B cell (primary cell): Measurements from ENCODE around the gene AUNIP. TPM values are rescaled to one million over a fixed set of nuclear protein-coding genes. Genes with fewer than 3 reads are reported as not detected.

ENCODE experiments used
- ATAC-seq: fragments of 200-7000 bp; cut with Tn5 transposase; one replicate; pipeline ENCODE4 v1.10.0; 2021; ENCODE audit warnings: low read depth, mild to moderate bottlenecking, moderate number of reproducible peaks, moderate library complexity
- CTCF ChIA-PET: fragments of 350-600 bp; sonication (Branson Sonifier 250); formaldehyde crosslinking; loops from one replicate; lab custom pipeline; 2021; ENCODE audit warnings: antibody characterized with exemption, inconsistent platforms; lab: Charles Lee
- POLR2A ChIA-PET: fragments of 350-600 bp; sonication (Branson Sonifier 250); formaldehyde crosslinking; loops from one replicate; lab custom pipeline; 2021; ENCODE audit warnings: antibody characterized with exemption; lab: Charles Lee
- DNase-seq: peaks from one replicate; pipeline ENCODE4 v3.0.0; 2013
- H2AFZ ChIP-seq: 2 replicates; pipeline ENCODE4 v1.6.1; 2012; ENCODE audit warnings: mild to moderate bottlenecking, low read depth, low read length; ENCODE audit not compliant: insufficient read depth, poor library complexity, severe bottlenecking
- H3K27ac ChIP-seq, 2 donors: 1 replicate in 1 of 2; 2 replicates in 1 of 2; pipeline ENCODE4 v1.5.1; 2012 to 2013; ENCODE audit warnings: low read length in 2 of 2, mild to moderate bottlenecking in 2 of 2, moderate library complexity in 1 of 2
- H3K27me3 ChIP-seq, 4 experiments: fragments of 200-600 bp in 1 of 4; sonication (generic) in 1 of 4; replicated peaks in 1 of 4; 1 replicate in 2 of 4; 2 replicates in 2 of 4; pipeline versions ENCODE4 v1.6.1 to v1.7.0; 2013 to 2016; ENCODE audit warnings: low read length in 3 of 4, mild to moderate bottlenecking in 2 of 4, mixed read lengths in 1 of 4, moderate library complexity in 1 of 4; ENCODE audit not compliant: insufficient read depth in 4 of 4, control insufficient read depth in 3 of 4; ENCODE audit errors: control extremely low read depth in 1 of 4
- H3K36me3 ChIP-seq, 2 experiments: replicated peaks in 1 of 2; 1 replicate in 1 of 2; 2 replicates in 1 of 2; pipeline versions ENCODE4 v1.6.1 to v1.7.1; 2013; ENCODE audit warnings: low read length in 1 of 2; ENCODE audit not compliant: insufficient read depth in 2 of 2, control insufficient read depth in 1 of 2; ENCODE audit errors: control extremely low read depth in 1 of 2, extremely low read depth in 1 of 2
- H3K4me1 ChIP-seq, 2 donors: fragments of 200-600 bp in 1 of 2; sonication (generic) in 1 of 2; 1 replicate in 1 of 2; 2 replicates in 1 of 2; pipeline versions ENCODE4 v1.5.1 to v1.6.1; 2013 to 2017; ENCODE audit warnings: low read length in 2 of 2; ENCODE audit not compliant: control insufficient read depth in 2 of 2, insufficient read depth in 2 of 2
- H3K4me2 ChIP-seq: replicated peaks from 2 replicates; pipeline ENCODE3; 2012; ENCODE audit warnings: mild to moderate bottlenecking, low read depth, low read length; ENCODE audit not compliant: poor library complexity, severe bottlenecking
- H3K4me3 ChIP-seq, 5 experiments: fragments of 200-600 bp in 1 of 5; sonication (generic) in 1 of 5; 1 replicate in 3 of 5; 2 replicates in 2 of 5; pipeline versions ENCODE4 v1.5.1 to v1.7.0; 2011 to 2016; ENCODE audit warnings: low read length in 4 of 5, mild to moderate bottlenecking in 4 of 5, low read depth in 2 of 5, control low read depth in 1 of 5, moderate library complexity in 1 of 5; ENCODE audit not compliant: insufficient read depth in 1 of 5; ENCODE audit errors: control extremely low read depth in 1 of 5, extremely low read depth in 1 of 5
- H3K79me2 ChIP-seq: fragments of 200-600 bp; sonication (generic); one replicate; pipeline ENCODE4 v1.6.0; 2016; ENCODE audit warnings: low read length; ENCODE audit not compliant: control insufficient read depth, insufficient read depth
- H3K9ac ChIP-seq: fragments of 200-600 bp; sonication (generic); 2 replicates; pipeline ENCODE4 v1.6.1; 2017; ENCODE audit warnings: mild to moderate bottlenecking, low read length, moderate library complexity
- H3K9me3 ChIP-seq, 3 donors: one replicate each; pipeline versions ENCODE4 v1.6.1 to v1.7.1; 2013; ENCODE audit warnings: low read length in 2 of 3; ENCODE audit not compliant: control insufficient read depth in 2 of 3, insufficient read depth in 1 of 3; ENCODE audit errors: control extremely low read depth in 1 of 3
- H4K20me1 ChIP-seq: 2 replicates; pipeline ENCODE4 v1.6.0; 2012; ENCODE audit warnings: mild to moderate bottlenecking, low read length; ENCODE audit not compliant: insufficient read depth, control insufficient read depth, poor library complexity, severe bottlenecking
- H3K27ac Mint-ChIP-seq: one replicate; pipeline ENCODE4 v1.8.0; 2021; ENCODE audit warnings: mixed read lengths
- H3K27me3 Mint-ChIP-seq: one replicate; pipeline ENCODE4 v1.8.0; 2021; ENCODE audit warnings: mixed read lengths
- H3K4me1 Mint-ChIP-seq: one replicate; pipeline ENCODE4 v1.8.0; 2021; ENCODE audit warnings: mixed read lengths
- H3K4me3 Mint-ChIP-seq: one replicate; pipeline ENCODE4 v1.8.0; 2021; ENCODE audit warnings: mixed read lengths
- H3K9me3 Mint-ChIP-seq: one replicate; pipeline ENCODE4 v1.8.0; 2022; ENCODE audit warnings: mixed read lengths; ENCODE audit not compliant: insufficient read depth
- CTCF ChIP-seq: fragments of 200-600 bp; IDR thresholded peaks from one replicate; pipeline ENCODE4 v1.8.0; 2022; ENCODE audit warnings: antibody characterized with exemption, mild to moderate bottlenecking
- EZH2 ChIP-seq: IDR thresholded peaks from 2 replicates; pipeline ENCODE4 v1.6.1; 2012; ENCODE audit warnings: borderline replicate concordance, low read depth, mild to moderate bottlenecking, moderate library complexity, low read length; ENCODE audit not compliant: insufficient read depth, poor library complexity, severe bottlenecking
- WGBS: methylation state at CpG from one replicate; pipeline ENCODE4 v1.1.5; 2013; ENCODE audit warnings: missing lambda C conversion rate; ENCODE audit not compliant: insufficient coverage; 5-methylcytosine and 5-hydroxymethylcytosine counted together
- intact Hi-C: fragments of 100-400 bp; cut with micrococcal nuclease; formaldehyde crosslinking; loops from one replicate; pipeline ENCODE4 v1.10.0; 2022
- polyA plus RNA-seq: library from polyadenylated mRNA; depleted of rRNA; stranded (reverse); fragments of >200 nt; gene quantifications from 2 replicates; pipeline ENCODE4 v1.2.3, GENCODE V29; 2012
- total RNA-seq, 2 donors: library from RNA; stranded (reverse); fragments of 120-200 nt in 1 of 2; gene quantifications; 1 replicate in 1 of 2; 2 replicates in 1 of 2; pipeline versions ENCODE4 v1.2.3 to v1.2.4, GENCODE V29; 2013 to 2022

The AUNIP gene
- total and polyA plus RNA-seq, 2 donors (not counting 1 experiment from before 2014, with no cell fraction given), result 0.27 TPM; not detected in 1

- Histone ChIP-seq H3K27me3 (no peaks in the 10 kb centered on the region), H3K9me3 (no peaks in the 10 kb centered on the region), H3K4me2 (peak overlapping the region; percentile 99), H3K4me1 (peaks cover 21 to 41% of the 10 kb centered on the region in 2 donors), H4K20me1 (no peaks in the 10 kb centered on the region), H3K9ac (peak overlapping the region; percentile 76), H3K4me3 (peak overlapping the region in 4 of 5 experiments; percentile 50 to 70 (median 62)), H3K79me2 (no peaks in the 10 kb centered on the region), H3K27ac (peak overlapping the region in 1 of 2 donors; percentile 40), H2AFZ (peak overlapping the region; percentile 95), H3K36me3 (no peaks in the 10 kb centered on the region)
- Mint-ChIP-seq H3K27ac (peak overlapping the region; percentile 61), H3K9me3 (no peaks in the 10 kb centered on the region), H3K4me1 (peaks cover 20% of the 10 kb centered on the region), H3K27me3 (no peaks in the 10 kb centered on the region), H3K4me3 (peak overlapping the region; percentile 83)
- ChIA-PET CTCF (interaction anchor here (1.5 to 2.3 kb wide), 4 partner anchors 21 to 123 kb away, joined by 3 to 11 read pairs (median 8); partner anchors contain the start of gene PAFAH2), POLR2A (interaction anchor here (0.7 to 1.7 kb wide), 4 partner anchors 21 to 451 kb away, joined by 3 to 6 read pairs (median 5); partner anchors contain the start of gene MTFR1L)
- intact Hi-C loops, result loop anchor here (1.0 kb wide), 1 partner anchor 15 kb away; the partner anchor contains the start of gene AUNIP
- WGBS, result 28% methylated on average over 8 of the region's 8 CpGs
- DNase-seq (peak; percentile 28), ATAC-seq (no peak)
- TF ChIP-seq CTCF, result no peak
- TF ChIP-seq EZH2, result no peak
Observed at GRCh38 chr1:25874635-25875153, 15.4 kb upstream of the AUNIP start.

- H3K4me1 ChIP-seq, result peaks cover 21 to 41% of the 10 kb centered on the region in 2 donors
- peak overlapping the region; percentile 76 for H3K9ac ChIP-seq
Observed at GRCh38 chr1:25874209-25874608, 15.0 kb upstream of the AUNIP start.

More at GRCh38 chr1:25874209-25874608, 15.0 kb upstream of the AUNIP start:
- TF ChIP-seq EZH2 (no peak), CTCF (no peak)
- Histone ChIP-seq H3K4me3 (no peak overlapping the region), H3K9me3 (no peaks in the 10 kb centered on the region), H3K79me2 (no peaks in the 10 kb centered on the region), H3K4me2 (peak overlapping the region; percentile 99), H3K27ac (no peak overlapping the region), H2AFZ (no peak overlapping the region), H3K27me3 (no peaks in the 10 kb centered on the region), H3K36me3 (no peaks in the 10 kb centered on the region), H4K20me1 (no peaks in the 10 kb centered on the region)
- DNase-seq (no peak), ATAC-seq (no peak)
- ChIA-PET POLR2A (interaction anchor here (0.7 to 1.0 kb wide), 2 partner anchors 31 to 451 kb away, joined by 3 to 5 read pairs; no protein-coding TSS in a partner anchor), CTCF (interaction anchor here (2.2 kb wide), 1 partner anchor 123 kb away, joined by 9 read pairs; the partner anchor contains the start of gene PAFAH2)
- WGBS, result 82% methylated on average over 1 of the region's 3 CpGs
- H3K9me3 Mint-ChIP-seq, result no peaks in the 10 kb centered on the region
- intact Hi-C loops, result no loop called here
- no peaks in the 10 kb centered on the region for H3K27me3 Mint-ChIP-seq
- no peak overlapping the region for H3K27ac Mint-ChIP-seq
- no peak overlapping the region for H3K4me3 Mint-ChIP-seq
- peaks cover 20% of the 10 kb centered on the region for H3K4me1 Mint-ChIP-seq
